Body of pancreas (tissue), 4 donors: ENCODE data around the gene UBAP1.

Source experiments
- CTCF ChIP-seq, 7 experiments: fragments of 450-650 bp in 4 of 7; fragments of 200-600 bp in 3 of 7; sonication (generic) in 3 of 7; IDR thresholded peaks; one replicate each; pipeline ENCODE4 v1.5.1; 2016 to 2019; ENCODE audit warnings: antibody characterized with exemption in 7 of 7
- POLR2A ChIP-seq, 3 donors: fragments of 450-650 bp; IDR thresholded peaks; one replicate each; pipeline ENCODE4 v1.6.1; 2016; ENCODE audit warnings: antibody characterized with exemption in 3 of 3, mild to moderate bottlenecking in 2 of 3

- TF ChIP-seq CTCF (IDR thresholded peaks at IDR 0.05) (no peak), POLR2A (IDR thresholded peaks at IDR 0.05) (no peak)
These were observed 32.6 kb downstream of the UBAP1 start for GRCh38 chr9:34211395-34211794.
